GM21723 (cell line): Measurements from ENCODE around the gene CREB1.

Source experiments
- ATAC-seq: cut with Tn5 transposase; IDR thresholded peaks from one replicate; pipeline ENCODE4 v1.9.1; 2021; ENCODE audit warnings: mild to moderate bottlenecking, moderate library complexity; ENCODE audit not compliant: unreplicated experiment

Gene CREB1

DNA sequence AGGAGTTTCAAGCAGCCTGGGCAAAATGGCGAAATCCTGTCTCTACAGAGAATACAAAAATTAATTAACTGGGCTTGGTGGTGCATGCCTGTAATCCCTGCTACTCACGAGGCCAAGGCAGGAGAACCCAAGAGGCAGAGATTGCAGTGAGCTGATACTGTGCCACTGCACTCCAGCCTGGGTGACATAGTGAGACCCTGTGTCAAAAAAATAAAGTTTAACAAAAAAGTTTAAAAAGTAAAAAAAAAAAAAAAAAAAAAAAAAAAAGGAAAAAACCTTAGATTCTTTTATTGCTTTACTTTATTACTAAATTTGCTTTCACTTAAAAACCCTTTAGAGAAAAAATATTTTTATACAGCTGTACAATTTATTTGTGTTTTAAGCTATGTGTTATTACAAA is 10.7 kb downstream of the CREB1 start:
- no peak for ATAC-seq

DNA sequence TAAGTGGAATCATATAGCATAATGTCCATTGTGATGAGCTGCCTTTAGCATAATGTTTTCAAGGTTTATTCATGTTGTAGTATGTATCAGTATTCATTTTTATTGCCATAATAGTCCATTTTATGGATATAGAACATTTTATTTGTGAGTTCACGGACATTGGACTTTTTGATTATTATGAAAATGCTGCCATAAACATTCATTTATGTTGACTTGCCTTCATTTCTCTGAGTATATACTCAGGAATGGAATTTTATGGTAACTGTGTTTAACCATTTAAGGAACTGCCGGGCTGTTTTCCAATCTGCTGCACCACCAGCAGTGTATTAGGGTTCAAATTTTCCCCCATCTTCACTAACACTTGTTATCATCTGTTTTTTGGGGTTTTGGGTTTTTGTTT is 12.2 kb downstream of the CREB1 start:
- ATAC-seq = no peak

DNA sequence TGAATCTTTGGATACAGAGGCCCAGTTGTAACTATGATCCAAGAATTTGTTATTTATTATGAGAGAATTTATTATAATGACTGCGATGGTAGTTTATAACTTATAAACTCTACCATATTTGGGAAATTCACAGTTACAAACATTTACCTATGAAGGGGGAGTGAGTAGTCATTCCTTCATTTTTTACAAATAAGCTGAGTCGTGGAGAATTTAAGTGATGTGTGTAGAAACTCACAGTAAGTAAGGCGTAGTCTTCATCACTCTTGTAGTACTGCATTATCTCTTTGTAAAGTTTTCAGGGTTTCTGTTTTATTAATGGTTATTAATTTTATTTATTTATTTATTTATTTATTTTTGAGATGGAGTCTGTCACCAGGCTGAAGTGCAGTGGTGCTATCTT is 13.5 kb downstream of the CREB1 start:
- ATAC-seq = no peak

DNA sequence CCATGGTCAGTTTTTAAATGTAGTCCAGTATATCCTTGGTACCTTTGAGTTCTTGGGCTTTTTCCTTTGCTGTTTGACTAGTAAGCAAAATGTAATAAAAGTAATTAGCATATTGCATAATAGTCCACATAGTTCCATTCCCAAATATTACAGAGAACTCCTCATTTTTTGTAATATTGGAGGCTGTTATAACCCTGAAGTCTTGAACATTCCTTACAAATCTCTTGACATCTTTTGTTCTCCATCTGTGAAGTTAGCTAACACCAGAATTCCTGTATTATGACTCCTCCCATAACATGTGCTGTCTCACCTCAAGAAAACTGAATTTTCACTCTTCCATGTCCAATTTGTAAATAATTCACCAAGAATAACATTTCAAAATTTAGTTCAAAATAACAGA is 17.1 kb downstream of the CREB1 start:
- no peak for ATAC-seq

DNA sequence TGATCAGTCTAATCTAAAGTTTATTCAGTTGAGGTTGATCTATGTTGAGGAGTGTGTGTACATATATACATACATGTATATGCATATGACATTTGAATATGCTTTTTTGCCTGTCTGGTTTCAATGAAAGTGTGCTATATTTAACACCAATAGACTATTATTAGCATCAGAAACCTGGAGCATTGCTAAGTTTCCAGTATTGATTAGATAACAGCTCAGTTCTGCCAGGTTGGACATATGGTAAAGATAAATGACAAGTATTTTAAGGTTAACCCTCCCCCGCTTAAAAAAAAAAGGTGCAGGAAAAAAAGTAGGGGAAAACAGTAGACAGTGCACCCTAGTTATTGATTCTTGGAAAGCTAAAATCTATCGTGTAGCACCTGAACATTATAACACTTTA is 19.4 kb downstream of the CREB1 start:
- no peak for ATAC-seq

DNA sequence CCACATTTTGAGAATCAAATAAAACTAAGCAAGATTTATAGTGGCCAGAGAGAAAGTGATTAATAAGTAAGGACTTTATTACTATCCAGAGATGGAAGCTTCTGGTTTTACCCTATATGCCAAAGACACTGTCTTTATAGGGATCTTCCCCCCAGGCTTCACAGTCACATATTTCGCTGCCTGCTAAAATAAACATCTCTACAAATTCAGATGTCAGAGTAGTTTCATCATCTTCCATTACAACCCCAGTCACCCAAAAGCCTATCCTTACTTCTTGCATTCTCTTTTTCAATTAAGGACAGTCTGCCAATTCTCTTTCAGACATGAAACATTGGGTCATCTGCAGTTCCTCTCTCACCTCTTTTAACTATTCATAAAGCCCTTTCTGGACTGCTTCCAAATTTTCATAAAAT is 28.3 kb downstream of the CREB1 start:
- ATAC-seq = no peak

DNA sequence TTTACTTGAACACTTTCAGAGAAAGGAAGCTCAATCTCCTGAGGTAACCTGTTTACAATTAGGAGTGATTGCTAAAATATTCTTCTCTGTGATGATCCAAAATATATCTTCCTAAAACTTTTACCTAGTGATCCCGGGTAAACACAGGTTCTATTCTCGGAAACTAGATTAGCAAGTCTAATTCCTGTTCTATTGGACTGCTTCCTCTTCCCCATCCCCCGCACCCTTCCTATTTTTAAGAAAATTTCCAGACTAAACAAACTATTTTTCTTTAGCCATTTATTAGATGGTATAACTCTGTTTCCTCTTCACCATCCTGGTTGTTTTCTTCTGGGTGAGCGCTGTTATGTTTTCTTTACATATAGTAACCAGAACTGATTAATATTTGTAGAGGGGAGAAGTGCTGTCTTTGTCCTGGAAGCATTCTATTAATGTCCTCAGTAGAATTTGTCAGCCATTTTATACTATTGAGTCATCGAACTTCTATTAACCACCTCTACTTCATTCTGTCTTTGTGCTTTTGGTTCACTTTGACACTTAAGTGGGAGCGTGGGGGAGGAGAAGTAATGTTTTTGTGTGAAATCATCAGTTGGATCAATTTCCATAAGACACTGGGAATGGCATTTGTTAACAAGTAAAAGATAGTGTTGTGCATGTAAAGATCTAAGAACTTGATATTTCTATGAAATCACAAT is 31.8 kb downstream of the CREB1 start:
- no peak for ATAC-seq

DNA sequence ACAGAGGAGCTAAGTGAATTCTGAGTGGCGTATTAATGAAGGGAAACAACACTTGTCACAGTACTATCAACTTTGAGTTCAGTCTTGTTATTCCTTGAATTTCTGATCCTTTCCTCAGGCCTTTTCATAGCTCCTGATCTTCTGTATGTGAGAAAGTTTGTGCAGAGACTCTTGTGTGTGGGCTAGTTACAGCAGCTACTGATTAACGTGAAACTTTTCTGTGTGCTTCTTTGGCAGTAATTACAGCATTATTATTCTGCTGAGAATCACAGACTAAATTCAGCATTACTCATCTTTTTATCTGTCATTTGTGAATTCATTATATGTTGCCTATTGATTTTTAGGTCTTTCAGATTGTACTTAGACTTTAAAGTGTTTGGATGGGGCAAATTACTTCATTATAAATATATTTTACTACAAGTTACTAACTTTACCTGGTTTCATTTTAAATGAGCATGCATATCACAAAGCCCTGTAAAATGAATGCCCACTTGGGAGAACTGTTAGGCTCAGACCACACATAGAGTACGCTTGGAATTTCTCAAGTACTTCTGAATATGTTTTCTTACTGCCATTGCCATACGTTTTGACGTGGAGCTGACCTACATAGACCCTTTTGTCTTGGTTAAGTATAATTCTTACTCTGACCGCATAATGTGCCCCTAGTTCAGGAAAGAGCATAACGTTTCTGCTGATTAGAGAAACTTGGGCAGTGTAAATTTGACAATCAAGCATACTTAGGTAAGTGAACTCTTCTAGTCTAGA is 36.2 kb downstream of the CREB1 start:
- no peak for ATAC-seq

DNA sequence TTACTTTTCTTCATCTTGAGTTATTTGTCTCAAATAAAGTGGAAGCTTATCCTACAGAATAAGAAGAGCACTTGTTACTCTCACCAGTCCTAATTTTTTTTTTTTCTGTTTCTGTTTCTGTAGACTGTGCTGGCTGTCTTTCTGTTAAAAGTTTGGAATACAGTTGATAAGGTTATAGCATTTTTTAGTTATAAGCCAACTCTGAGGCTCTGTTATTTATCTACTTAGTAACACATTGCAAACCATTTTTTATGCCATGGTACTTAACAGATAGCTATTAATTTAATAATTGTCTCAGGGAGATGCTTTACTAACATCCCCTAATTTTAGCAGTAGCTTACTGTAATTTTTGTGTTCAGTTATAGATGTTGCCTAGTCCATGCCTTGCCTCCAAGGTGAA is 37.9 kb downstream of the CREB1 start:
- no peak for ATAC-seq

DNA sequence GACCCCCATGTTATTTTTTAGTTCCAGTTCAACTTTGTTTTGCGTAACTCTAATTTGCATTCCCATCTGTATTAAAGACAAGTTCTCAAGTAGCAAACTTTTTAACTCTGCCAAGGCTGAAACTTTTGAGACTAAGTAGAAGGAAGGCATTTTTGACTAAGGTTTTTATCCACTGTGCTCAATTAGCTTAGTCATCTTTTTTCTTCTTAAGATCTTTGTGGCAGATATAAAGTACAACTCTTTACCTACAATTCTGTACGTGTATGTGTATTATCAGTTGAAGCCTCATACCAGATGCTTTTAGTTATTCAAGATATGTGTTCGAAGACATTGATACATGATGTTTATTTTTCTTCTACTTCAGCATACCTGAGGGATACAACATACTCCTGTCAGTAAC is 41.6 kb downstream of the CREB1 start:
- no peak for ATAC-seq

DNA sequence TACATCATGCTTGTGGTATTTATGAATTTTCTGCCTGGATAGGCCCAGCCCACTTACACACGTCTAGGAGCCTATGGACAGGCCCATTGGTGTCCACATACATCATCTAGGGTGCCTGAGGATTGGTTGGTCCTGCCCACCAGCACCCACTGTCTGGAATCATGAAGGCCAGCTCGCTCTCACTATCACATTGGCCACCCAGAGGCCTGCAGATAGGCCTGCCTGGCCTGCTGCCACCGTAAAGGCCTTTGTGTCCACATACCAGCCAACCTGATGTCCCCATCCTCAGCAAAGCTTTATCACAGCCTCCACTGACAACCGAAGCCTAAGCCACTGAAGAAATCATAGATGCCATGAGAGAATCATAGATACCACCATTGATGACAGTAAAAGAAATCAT is 55.2 kb downstream of the CREB1 start:
- no peak for ATAC-seq

DNA sequence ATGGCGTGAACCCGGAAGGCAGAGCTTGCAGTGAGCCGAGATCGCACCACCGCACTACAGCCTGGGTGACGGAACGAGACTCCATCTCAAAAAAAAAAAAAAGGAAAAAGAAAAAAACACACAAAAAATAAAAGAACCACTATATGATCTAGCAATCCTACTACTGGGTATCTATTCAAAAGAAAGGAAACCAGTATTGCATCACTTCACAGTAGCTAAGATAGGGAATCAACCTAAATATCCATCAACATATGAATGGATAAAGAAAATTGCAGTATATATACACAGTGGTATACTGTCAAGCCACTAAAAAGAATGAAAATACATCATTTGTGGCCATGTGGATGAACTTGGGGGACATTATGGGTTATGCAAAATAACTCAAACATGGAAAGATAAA is 57.5 kb downstream of the CREB1 start:
- ATAC-seq = no peak

DNA sequence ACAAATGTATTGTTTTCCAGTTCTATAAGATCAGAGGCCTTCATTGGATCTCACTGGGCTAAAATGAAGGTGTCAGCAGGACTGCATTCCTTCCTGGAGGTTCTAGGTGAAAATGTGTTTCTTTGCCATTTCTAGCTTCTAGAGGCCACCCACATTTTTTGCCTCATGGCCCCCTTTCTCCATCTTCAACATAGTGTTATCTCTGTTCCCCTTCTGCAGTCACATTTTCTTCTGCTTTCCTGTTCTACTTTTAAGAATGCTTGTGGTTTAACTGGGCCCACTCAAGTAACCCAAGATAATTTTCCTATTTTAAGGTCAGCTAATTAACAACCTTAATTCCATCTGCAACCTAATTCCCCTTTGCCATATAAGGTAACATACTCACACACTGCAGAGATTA is 59.4 kb downstream of the CREB1 start:
- ATAC-seq = no peak

DNA sequence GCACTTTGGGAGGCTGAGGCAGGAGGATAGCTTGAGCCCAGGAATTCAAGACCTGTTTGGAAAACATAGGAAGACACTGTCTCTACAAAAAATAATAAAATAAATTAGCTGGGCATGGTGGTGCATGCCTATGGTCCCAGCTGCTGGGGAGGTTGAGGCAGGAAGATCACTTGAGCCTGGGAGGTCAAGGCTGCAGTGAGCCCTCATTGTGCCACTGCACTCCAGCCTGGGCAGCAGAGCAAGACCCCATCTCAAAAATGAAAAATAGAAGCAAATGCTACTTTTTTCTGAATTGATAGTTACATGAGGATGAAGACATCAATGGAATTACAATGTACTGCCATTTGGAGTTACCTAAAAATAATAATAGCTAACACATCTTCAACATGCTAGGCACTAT is 63.5 kb downstream of the CREB1 start:
- ATAC-seq = no peak

DNA sequence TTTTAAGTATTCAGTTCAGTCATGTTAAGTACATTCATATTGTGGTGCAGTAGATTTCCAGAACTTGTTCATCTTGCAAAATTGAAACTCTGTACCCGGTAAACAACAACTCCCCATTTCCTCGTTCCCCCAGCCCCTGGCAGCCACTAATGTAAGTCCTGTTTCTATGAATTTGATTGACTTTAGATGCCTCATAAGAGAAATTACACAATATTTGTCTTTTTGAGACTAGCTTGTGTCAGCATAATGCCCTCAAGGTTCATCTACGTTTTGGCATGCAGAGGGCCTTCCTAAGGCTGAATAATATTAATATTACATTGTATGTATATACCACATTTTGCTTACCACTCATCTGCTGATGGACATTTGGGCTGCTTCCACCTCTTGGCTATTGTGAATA is 64.5 kb downstream of the CREB1 start:
- ATAC-seq = no peak

DNA sequence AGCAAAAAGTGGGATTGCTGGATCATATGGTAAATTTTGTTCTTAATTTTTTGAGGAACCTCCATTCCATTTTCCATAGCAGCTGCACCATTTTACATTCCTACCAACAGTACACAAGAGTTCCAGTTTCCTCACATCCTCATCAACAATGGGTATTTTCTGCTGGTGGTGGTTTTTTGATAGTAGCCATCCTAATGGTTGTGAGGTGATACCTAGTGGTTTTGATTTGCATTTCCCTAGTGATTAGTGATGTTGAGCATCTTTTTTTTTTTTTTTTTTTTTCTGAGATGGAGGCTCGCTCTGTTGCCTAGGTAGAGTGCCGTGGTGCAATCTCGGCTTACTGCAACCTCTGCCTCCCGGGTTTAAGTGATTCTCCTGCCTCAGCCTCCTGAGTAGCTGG is 65.0 kb downstream of the CREB1 start:
- ATAC-seq = no peak

DNA sequence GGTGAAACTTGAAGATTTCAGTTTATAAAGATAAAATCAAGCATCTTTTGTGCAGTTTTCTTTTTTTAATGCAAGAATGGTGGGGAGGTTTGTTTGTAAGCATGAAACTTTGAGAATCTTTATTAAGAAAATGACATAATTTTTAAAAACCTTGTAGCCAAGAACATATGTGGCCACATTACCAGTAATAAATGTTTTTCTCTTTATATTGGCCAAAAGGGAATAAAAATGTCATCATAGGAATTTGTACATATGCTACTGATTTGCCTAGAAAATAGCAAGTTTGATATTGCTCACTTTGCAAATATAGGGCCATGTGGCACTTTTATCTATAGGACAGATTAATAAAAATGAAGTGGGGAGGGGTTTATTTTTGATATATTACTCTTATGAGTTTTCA is 69.9 kb downstream of the CREB1 start:
- no peak for ATAC-seq

DNA sequence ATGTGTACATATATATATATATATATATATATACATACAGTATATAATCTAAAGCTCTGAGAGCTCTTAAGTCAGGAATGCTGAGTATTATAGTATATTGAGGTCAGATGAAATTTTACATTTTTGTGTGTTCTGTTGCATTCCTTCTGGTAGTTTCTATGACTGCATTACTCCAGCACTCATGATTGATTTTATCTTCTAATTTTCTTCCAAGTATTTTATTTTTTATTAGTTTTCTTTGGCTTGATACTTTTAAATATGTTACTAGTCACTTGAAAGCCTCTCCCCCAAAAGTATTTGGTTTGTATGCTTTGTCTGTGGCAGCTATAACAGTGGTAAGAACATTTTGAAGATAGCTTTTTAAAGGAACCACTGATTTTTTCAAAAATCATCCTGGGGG is 70.5 kb downstream of the CREB1 start:
- ATAC-seq = no peak

DNA sequence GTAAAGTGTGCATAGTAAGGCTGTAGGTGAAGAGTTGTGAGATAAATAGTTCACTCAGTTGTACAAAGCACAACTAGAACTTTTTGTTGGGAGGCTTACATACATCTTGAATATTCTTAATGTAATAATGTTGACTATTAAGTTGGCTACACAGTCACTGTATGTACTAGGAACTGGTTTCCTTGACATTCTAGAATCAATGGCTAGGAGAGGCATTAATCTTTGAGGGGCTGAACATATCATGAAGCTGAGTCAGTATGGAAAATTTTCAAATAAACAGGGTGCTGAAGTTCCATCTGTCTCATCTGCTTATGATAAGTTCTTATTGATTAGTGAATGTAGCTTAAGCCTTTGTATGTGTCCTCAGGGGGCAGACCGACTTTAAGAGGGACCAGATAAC is 72.0 kb downstream of the CREB1 start:
- no peak for ATAC-seq

DNA sequence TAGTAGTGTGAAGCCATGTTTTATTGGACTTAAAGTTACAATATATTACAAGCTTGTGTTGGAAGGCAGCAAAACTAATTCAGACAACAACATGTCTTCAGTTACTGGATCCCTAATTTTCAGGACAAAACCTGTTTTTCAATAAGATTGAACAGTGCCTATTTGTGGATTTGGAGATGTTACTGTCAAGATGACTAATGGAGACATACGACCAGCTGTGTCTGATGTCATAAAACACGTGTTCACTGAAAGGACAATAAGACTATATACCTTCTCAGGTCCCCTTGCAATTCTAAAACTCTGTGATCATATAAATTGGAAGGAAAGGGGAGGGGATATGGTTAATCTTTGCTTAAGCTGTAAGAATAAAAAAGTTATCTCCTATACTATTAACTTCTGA is 73.7 kb downstream of the CREB1 start:
- no peak for ATAC-seq

DNA sequence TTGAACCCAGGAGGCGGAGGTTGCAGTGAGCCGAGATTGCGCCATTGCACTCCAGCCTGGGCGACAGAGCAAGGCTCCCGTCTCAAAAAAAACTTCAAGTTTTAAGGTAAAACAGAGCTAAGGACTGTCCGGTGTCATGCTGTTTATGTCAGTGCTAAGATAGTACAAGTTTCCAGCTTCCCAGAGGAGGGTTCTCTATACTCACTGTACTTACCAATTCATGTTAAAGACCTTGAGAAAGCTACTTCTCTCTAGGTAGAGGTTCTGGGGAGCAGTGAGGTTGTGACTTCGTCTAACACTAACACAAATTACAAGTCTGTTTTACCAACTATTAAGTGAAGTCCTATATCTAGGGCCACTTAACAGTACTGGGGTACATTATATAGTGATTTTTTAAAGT is 76.6 kb downstream of the CREB1 start:
- no peak for ATAC-seq

DNA sequence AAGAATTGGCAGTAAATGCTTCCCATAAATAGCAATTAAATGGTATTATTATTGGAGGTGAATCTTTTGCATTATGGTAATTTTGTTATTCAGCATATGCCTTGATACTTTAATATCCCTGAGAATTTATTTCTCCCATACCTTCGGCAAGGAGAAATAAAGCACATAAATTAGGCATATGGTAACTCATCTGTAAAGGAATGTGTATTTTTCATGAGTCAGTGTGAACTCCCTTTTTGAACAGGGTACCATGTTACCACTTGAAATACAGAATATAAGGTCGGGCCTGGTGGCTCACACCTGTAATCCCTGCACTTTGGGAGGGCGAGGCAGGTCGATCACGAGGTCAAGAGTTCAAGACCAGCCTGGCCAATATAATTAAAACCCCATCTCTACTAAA is 77.1 kb downstream of the CREB1 start:
- no peak for ATAC-seq

DNA sequence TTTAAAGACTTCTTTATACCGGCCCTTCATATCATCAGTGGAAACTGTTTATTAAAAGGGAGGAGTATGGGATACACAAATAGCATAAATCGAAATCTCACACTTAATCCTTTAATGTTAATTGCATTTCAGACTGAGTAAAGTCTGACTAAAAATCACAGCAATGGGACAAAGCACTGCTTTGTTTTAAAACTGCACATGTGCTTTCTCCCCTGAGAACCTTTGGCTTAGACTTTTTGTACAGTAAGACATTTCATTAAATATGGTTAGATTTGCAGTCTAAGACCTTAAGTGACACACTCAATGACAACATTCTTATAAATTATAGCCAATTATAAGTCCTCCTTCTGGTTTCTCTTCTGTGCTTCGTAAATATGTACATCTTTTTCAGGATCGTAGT is 83.0 kb downstream of the CREB1 start:
- ATAC-seq = no peak
